Ovary (tissue), 3 donors: ENCODE data around the gene PNMT.

Experiments
- EP300 ChIP-seq: sonication (generic); formaldehyde crosslinking; IDR thresholded peaks from one replicate; pipeline ENCODE4 v1.6.1; 2017; ENCODE audit warnings: antibody characterized with exemption
- TF ChIP-seq, protein P1 (sequence below), 3 donors: fragments of 450-650 bp in 2 of 3; fragments of 200-600 bp in 1 of 3; IDR thresholded peaks; one replicate each; pipeline versions ENCODE4 v1.5.1 to v1.8.0; 2016 to 2022; ENCODE audit warnings: antibody characterized with exemption in 3 of 3, mild to moderate bottlenecking in 1 of 3
- donor health status: DM: no; HTN: no; CAD: no.

DNA sequence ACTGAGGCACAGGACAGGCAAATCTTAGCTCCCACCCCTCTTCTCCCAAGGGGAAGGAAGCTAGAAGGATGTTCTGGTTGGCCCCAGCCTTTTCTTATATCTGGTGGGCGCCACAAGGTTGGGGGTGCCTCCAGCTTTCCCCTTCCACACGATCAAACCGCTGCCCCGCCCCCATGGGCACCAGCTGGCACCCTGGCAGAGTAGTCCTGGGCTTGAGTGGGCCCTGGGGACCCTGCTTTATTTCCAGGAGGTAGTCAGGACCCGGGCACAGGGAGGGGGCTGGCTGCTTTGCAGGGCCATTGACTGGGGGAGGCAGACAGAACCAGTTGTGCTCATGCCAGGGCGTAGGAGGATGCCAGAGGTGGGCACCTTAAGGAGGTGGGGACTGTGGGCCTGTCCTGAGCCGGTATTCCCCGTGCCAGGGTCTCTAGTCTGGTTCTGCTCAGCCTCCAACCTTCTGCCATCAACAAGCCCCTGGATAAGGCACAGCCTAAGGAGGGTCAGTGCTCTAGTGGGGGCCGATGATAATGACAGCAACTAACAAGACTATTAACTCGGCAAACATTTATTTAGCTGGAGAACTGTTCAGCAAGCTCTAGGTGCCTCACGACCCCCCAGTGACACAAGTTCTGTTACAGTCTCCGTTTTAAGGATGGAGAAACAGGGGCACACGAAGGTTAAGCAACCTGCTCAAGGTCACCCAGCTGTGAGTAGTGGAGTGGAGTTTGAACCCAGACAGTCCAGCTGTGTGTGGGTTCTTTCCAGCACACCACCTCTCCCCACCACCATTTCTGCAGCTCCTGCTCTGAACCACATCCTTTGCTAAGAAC, 49.1 kb upstream of the PNMT start:
- TF ChIP-seq, protein P1, sequence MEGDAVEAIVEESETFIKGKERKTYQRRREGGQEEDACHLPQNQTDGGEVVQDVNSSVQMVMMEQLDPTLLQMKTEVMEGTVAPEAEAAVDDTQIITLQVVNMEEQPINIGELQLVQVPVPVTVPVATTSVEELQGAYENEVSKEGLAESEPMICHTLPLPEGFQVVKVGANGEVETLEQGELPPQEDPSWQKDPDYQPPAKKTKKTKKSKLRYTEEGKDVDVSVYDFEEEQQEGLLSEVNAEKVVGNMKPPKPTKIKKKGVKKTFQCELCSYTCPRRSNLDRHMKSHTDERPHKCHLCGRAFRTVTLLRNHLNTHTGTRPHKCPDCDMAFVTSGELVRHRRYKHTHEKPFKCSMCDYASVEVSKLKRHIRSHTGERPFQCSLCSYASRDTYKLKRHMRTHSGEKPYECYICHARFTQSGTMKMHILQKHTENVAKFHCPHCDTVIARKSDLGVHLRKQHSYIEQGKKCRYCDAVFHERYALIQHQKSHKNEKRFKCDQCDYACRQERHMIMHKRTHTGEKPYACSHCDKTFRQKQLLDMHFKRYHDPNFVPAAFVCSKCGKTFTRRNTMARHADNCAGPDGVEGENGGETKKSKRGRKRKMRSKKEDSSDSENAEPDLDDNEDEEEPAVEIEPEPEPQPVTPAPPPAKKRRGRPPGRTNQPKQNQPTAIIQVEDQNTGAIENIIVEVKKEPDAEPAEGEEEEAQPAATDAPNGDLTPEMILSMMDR (IDR thresholded peaks at IDR 0.05): no peak
- no peak for TF ChIP-seq EP300
